ENCODE data around the gene DPYD. TPM values are rescaled to one million over a fixed set of nuclear protein-coding genes. Genes with fewer than 3 reads are reported as not detected.

The DPYD gene
- total RNA-seq, 4 donors from 2014 or later: 30.6 to 58.4 (median 35.4) TPM

DNA sequence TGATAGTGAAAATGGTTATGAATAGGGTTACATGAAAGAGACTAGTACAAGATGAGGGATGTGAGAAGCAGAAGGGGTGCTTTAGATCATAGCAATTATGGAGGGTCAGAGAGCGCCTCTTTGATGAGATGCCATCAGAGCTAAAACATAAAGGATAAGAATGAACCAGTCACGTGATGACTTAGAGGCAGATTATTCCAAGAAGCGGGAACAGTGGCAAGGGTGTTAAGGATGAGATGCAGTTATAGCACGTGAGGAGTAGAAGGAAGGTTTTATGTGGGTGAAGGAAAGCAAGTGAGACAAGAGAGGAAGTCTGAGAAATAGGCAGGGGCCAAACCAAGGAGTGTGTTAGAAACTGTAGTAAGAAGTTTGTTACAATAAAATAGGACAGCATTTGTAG lies 360.1 kb downstream of the DPYD start:
- H3K27me3 ChIP-seq: no peaks in the 10 kb centered on the region
- H3K27ac ChIP-seq: no peak overlapping the region
- WGBS, 2 donors: 82 to 87% methylated on average over 4 of the region's 4 CpGs
- DNase-seq: no peak
- TF ChIP-seq POLR2A (IDR thresholded peaks at IDR 0.05): no peak
- TF ChIP-seq, protein P1, sequence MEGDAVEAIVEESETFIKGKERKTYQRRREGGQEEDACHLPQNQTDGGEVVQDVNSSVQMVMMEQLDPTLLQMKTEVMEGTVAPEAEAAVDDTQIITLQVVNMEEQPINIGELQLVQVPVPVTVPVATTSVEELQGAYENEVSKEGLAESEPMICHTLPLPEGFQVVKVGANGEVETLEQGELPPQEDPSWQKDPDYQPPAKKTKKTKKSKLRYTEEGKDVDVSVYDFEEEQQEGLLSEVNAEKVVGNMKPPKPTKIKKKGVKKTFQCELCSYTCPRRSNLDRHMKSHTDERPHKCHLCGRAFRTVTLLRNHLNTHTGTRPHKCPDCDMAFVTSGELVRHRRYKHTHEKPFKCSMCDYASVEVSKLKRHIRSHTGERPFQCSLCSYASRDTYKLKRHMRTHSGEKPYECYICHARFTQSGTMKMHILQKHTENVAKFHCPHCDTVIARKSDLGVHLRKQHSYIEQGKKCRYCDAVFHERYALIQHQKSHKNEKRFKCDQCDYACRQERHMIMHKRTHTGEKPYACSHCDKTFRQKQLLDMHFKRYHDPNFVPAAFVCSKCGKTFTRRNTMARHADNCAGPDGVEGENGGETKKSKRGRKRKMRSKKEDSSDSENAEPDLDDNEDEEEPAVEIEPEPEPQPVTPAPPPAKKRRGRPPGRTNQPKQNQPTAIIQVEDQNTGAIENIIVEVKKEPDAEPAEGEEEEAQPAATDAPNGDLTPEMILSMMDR (IDR thresholded peaks at IDR 0.05): no peak
- intact Hi-C loops (cut with DNase I): no loop called here
- H3K36me3 ChIP-seq: no peaks in the 10 kb centered on the region
- no peaks in the 10 kb centered on the region for H3K4me1 ChIP-seq
- no peak overlapping the region for H3K4me3 ChIP-seq
- no peaks in the 10 kb centered on the region for H3K9me3 ChIP-seq

DNA sequence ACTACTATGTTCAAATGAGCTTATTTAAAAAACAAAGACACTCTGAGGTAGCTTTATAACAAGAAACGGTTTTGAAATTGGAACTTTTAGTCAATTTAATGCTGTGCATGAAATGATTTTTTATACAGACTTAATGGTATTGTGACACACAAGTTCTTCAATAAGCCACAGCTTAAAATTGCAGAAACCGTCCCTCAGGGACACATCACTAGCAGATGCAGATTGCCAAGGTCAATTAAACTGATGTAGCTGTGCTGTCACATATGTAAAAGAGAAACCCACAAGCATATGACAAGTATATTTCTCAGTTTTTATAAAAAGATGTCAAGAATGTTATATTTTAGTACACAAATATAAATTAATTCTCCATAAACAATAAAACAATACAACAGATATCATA lies 366.9 kb downstream of the DPYD start:
- Histone ChIP-seq H3K27me3 (no peaks in the 10 kb centered on the region), H3K4me1 (no peaks in the 10 kb centered on the region), H3K36me3 (peaks cover 0 to 7% (median 0%) of the 10 kb centered on the region in 3 donors), H3K4me3 (no peak overlapping the region), H3K9me3 (no peaks in the 10 kb centered on the region), H3K27ac (no peak overlapping the region)
- TF ChIP-seq, protein P1 (IDR thresholded peaks at IDR 0.05): no peak
- DNase-seq: no peak
- intact Hi-C loops (cut with DNase I): no loop called here
- 75 to 86% methylated on average over 2 of the region's 2 CpGs for WGBS, 2 donors

DNA sequence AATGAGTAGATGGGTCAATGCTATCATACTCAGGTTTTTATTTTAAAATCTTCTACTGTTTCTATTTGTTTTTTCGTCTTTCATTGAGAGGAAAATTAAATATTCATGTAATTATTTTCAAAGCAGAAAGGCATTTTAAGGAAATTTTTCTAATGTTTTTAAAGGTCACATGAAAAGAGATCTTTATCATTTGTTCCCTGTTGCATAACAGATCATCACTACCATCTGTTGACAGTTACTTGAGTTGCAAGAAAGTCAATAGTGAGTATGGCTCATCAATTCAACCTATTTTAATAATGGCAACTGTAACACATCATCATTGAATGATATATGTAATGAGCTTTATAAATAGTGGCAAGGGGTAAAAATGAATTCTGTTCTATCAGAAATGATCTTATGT lies 369.7 kb downstream of the DPYD start:
- no peaks in the 10 kb centered on the region for H3K27me3 ChIP-seq
- DNase-seq: no peak
- H3K4me1 ChIP-seq: no peaks in the 10 kb centered on the region
- H3K27ac ChIP-seq: no peak overlapping the region
- 84 to 96% methylated on average over 1 of the region's 1 CpG for WGBS, 2 donors
- TF ChIP-seq, protein P1 (IDR thresholded peaks at IDR 0.05): no peak
- TF ChIP-seq POLR2A (IDR thresholded peaks at IDR 0.05): no peak
- intact Hi-C loops (cut with DNase I): no loop called here
- no peak overlapping the region for H3K4me3 ChIP-seq
- H3K36me3 ChIP-seq: peaks cover 0 to 23% (median 0%) of the 10 kb centered on the region in 3 donors
- no peaks in the 10 kb centered on the region for H3K9me3 ChIP-seq

DNA sequence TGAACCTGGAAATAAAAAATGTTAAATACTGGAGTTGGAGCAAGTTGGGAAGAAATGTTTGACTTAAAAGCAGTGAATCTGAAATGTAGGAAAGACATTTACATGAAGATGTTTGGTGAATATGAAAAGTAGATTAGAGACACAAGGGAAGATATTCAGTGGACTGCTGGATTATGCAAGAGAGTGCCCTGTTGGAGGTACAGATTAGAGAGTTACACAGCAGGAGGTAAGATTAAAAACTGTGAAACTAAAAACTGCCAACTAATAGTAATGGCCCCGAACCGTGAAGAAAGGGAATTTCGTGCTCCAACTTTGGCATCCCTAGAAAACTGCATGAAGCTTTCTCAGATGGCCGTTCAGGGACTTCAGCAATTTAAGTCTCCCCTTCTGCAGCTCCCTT lies 375.4 kb downstream of the DPYD start:
- DNase-seq: no peak
- intact Hi-C loops (cut with DNase I): no loop called here
- no peaks in the 10 kb centered on the region for H3K4me1 ChIP-seq
- no peak overlapping the region for H3K27ac ChIP-seq
- no peak overlapping the region for H3K4me3 ChIP-seq
- H3K36me3 ChIP-seq: peaks cover 0 to 35% (median 0%) of the 10 kb centered on the region in 3 donors
- WGBS, 2 donors: 77 to 85% methylated on average over 4 of the region's 4 CpGs
- TF ChIP-seq, protein P1 (IDR thresholded peaks at IDR 0.05): no peak
- TF ChIP-seq POLR2A (IDR thresholded peaks at IDR 0.05): no peak
- H3K9me3 ChIP-seq: no peaks in the 10 kb centered on the region
- no peaks in the 10 kb centered on the region for H3K27me3 ChIP-seq

DNA sequence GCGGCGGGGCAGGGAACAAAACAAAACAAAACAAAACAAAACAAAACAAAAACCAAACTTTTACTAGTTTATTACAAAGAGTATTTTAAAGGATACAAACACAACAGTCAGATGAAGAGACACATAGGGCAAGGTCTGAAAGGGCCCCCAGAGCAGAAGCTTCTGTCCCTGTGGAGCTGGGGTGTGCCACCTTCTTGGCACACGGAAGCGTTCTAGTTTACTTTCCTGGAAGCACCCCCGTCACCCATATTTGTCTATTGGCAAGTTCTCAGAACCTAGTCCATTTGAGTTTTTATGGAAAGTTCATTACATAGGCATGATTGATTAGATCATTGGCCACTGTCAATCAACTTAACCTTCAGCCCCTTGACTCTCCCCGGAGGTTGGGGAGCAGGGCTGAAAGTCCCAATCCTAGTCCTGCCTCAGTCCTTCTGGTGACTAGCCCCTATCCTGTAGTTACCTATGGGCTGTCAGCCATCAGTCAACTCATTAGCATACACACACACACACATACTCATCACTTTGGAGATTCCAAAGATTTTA lies 380.4 kb downstream of the DPYD start:
- intact Hi-C loops (cut with DNase I): no loop called here
- H3K27me3 ChIP-seq: no peaks in the 10 kb centered on the region
- no peak overlapping the region for H3K4me3 ChIP-seq
- WGBS, 2 donors: 89 to 94% methylated on average over 5 to 6 of the region's 6 CpGs
- no peaks in the 10 kb centered on the region for H3K9me3 ChIP-seq
- peaks cover 0 to 12% (median 0%) of the 10 kb centered on the region in 3 donors for H3K36me3 ChIP-seq
- TF ChIP-seq, protein P1 (IDR thresholded peaks at IDR 0.05): no peak
- TF ChIP-seq POLR2A (IDR thresholded peaks at IDR 0.05): no peak
- no peak overlapping the region for H3K27ac ChIP-seq
- no peaks in the 10 kb centered on the region for H3K4me1 ChIP-seq
- DNase-seq: no peak
